ENCODE results near the gene PAX5.

GRCh38 chr9:36945999-36946398 lies 88.1 kb downstream of the PAX5 start:
- TF ChIP-seq EZH2 (IDR thresholded peaks at IDR 0.05; ENCODE audit: insufficient read depth, poor library complexity, severe bottlenecking) = no peak
- no peak for TF ChIP-seq EZH2phosphoT487 (IDR thresholded peaks at IDR 0.05; ENCODE audit: insufficient read depth, low read depth)
